ENCODE results near the gene BICDL1. TPM values are rescaled to one million over a fixed set of nuclear protein-coding genes. Genes with fewer than 3 reads are reported as not detected.

Gene BICDL1
- total RNA-seq, 1 experiment from 2014 or later = 18.2 TPM

DNA sequence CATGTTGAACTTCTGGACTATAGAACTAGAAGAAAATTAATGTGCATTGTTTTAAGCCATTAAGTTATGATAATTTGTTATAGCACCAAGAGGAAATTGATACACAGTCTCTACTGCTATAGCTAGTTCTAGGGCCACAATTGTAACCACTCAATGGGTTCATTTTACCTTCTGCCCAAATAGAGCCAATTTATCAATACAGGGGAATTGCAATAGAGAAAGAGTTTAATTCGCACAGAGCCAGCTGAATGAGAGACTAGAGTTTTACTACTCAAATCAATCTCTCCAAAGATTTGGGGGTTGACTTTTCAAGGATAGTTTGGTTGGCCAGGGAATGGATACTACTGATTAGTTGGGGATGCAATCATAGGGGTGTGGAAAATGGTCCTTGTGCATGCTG lies 31.9 kb upstream of the BICDL1 start:
- H3K9me2 ChIP-seq (ENCODE audit: insufficient read depth) = no peaks in the 10 kb centered on the region
- RAD21 ChIA-PET (ENCODE audit: low non-redundant PET in 1 of 2, low total read pairs in 2 of 2, uncharacterized antibody in 2 of 2, unreplicated experiment in 2 of 2) = no interaction called here
- H3K27ac ChIP-seq (ENCODE audit: low read depth, low read length) = no peak overlapping the region
- H4K20me1 ChIP-seq (ENCODE audit: insufficient read depth) = no peaks in the 10 kb centered on the region
- peak; percentile 71 for TF ChIP-seq CBX3 (IDR thresholded peaks at IDR 0.05; ENCODE audit: low read depth)
- TF ChIP-seq, protein P1, sequence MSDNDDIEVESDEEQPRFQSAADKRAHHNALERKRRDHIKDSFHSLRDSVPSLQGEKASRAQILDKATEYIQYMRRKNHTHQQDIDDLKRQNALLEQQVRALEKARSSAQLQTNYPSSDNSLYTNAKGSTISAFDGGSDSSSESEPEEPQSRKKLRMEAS (IDR thresholded peaks at IDR 0.05) = no peak
- no peak overlapping the region for H3K9ac ChIP-seq (ENCODE audit: low read length)
- DNase-seq (ENCODE audit: low read depth, low spot score) (no peak), ATAC-seq (no peak)
- no peaks in the 10 kb centered on the region for H3K36me3 ChIP-seq (ENCODE audit: control insufficient read depth in 1 of 2, insufficient read depth in 2 of 2, low read length in 2 of 2)
- H3K79me2 ChIP-seq (ENCODE audit: insufficient read depth, low read length) = no peaks in the 10 kb centered on the region
- H3K4me2 ChIP-seq (ENCODE audit: low read length) = no peak overlapping the region
- intact Hi-C loops (cut with micrococcal nuclease) = no loop called here
- no peaks in the 10 kb centered on the region for H3K4me1 ChIP-seq (ENCODE audit: control insufficient read depth in 1 of 2, insufficient read depth in 2 of 2, low read length in 2 of 2)
- H3K9me3 ChIP-seq (ENCODE audit: control insufficient read depth in 1 of 2, insufficient read depth in 1 of 2, low read depth in 1 of 2, low read length in 2 of 2) = peaks cover 10 to 13% of the 10 kb centered on the region in 2 experiments; a peak in 3 of 4 replicates
- POLR2A ChIA-PET = no interaction called here
- no peaks in the 10 kb centered on the region for H3K27me3 ChIP-seq (ENCODE audit: insufficient read depth, low read length)
- CTCF ChIA-PET = no interaction called here
- BruUV-seq (replicated peaks) = no TSS peak
- no peak overlapping the region for H2AFZ ChIP-seq (ENCODE audit: low read depth, low read length, poor library complexity, severe bottlenecking)
- H3K4me3 ChIP-seq (replicated peaks in 1 of 2; ENCODE audit: low read depth in 1 of 2, low read length in 2 of 2) = no peak overlapping the region

DNA sequence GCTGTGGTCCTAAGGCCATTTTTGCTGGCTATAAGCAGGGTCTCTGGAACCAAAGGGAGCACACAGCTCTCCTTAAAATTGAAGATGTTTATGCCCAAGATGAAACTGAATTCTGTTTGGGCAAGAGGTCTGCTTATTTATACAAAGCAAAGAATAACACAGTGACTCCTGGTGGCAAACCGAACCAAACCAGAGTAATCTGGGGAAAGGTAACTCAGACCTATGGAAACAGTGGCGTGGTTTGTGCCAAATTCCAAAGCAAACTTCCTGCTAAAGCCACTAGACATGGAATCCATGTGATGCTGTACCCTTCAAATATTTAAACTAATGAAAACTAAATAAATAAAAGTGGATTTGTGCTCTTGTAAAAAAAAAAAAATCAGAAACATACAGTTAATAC lies 29.6 kb upstream of the BICDL1 start:
- no peaks in the 10 kb centered on the region for H3K79me2 ChIP-seq (ENCODE audit: insufficient read depth, low read length)
- no peaks in the 10 kb centered on the region for H3K27me3 ChIP-seq (ENCODE audit: insufficient read depth, low read length)
- TF ChIP-seq ZNF274 (IDR thresholded peaks at IDR 0.05; ENCODE audit: low read depth, low read length) (no peak), POLR2A (IDR thresholded peaks at IDR 0.05; ENCODE audit: borderline replicate concordance, extremely low read depth, insufficient read depth, insufficient read length) (no peak), RAD21 (IDR thresholded peaks at IDR 0.05; ENCODE audit: low read depth) (no peak), SIN3A (IDR thresholded peaks at IDR 0.05; ENCODE audit: low read depth) (no peak), EZH2phosphoT487 (IDR thresholded peaks at IDR 0.05; ENCODE audit: borderline replicate concordance) (no peak), FOSL1 (IDR thresholded peaks at IDR 0.05; ENCODE audit: low read depth) (no peak)
- TF ChIP-seq, protein P2, sequence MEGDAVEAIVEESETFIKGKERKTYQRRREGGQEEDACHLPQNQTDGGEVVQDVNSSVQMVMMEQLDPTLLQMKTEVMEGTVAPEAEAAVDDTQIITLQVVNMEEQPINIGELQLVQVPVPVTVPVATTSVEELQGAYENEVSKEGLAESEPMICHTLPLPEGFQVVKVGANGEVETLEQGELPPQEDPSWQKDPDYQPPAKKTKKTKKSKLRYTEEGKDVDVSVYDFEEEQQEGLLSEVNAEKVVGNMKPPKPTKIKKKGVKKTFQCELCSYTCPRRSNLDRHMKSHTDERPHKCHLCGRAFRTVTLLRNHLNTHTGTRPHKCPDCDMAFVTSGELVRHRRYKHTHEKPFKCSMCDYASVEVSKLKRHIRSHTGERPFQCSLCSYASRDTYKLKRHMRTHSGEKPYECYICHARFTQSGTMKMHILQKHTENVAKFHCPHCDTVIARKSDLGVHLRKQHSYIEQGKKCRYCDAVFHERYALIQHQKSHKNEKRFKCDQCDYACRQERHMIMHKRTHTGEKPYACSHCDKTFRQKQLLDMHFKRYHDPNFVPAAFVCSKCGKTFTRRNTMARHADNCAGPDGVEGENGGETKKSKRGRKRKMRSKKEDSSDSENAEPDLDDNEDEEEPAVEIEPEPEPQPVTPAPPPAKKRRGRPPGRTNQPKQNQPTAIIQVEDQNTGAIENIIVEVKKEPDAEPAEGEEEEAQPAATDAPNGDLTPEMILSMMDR (IDR thresholded peaks at IDR 0.05 in 2 of 3, conservative IDR thresholded peaks at IDR 0.05 in 1 of 3; ENCODE audit: borderline replicate concordance in 1 of 3, insufficient read depth in 1 of 3, low read depth in 2 of 3, low read length in 2 of 3) = peak in 2 of 3 experiments; percentile 13 to 21; a peak in 1 of 6 replicates
- TF ChIP-seq, protein P1 (IDR thresholded peaks at IDR 0.05) = no peak
- intact Hi-C loops (cut with micrococcal nuclease) = no loop called here
- BruUV-seq (replicated peaks) = no TSS peak
- H2AFZ ChIP-seq (ENCODE audit: low read depth, low read length, poor library complexity, severe bottlenecking) = no peak overlapping the region
- no peak overlapping the region for H3K4me2 ChIP-seq (ENCODE audit: low read length)
- CTCF ChIA-PET = no interaction called here
- RAD21 ChIA-PET (ENCODE audit: low non-redundant PET in 1 of 2, low total read pairs in 2 of 2, uncharacterized antibody in 2 of 2, unreplicated experiment in 2 of 2) = no interaction called here
- no peaks in the 10 kb centered on the region for H4K20me1 ChIP-seq (ENCODE audit: insufficient read depth)
- no peak overlapping the region for H3K9ac ChIP-seq (ENCODE audit: low read length)
- H3K9me3 ChIP-seq (ENCODE audit: control insufficient read depth in 1 of 2, insufficient read depth in 1 of 2, low read depth in 1 of 2, low read length in 2 of 2) = peaks cover 10 to 13% of the 10 kb centered on the region in 2 experiments; a peak in 3 of 4 replicates
- H3K36me3 ChIP-seq (ENCODE audit: control insufficient read depth in 1 of 2, insufficient read depth in 2 of 2, low read length in 2 of 2) = no peaks in the 10 kb centered on the region
- POLR2A ChIA-PET = no interaction called here
- H3K27ac ChIP-seq (ENCODE audit: low read depth, low read length) = no peak overlapping the region
- ATAC-seq (peak; percentile 47; the same call in 1 of the 2 replicates), DNase-seq (ENCODE audit: low read depth, low spot score) (no peak)
- H3K9me2 ChIP-seq (ENCODE audit: insufficient read depth) = no peaks in the 10 kb centered on the region
- no peak overlapping the region for H3K4me3 ChIP-seq (replicated peaks in 1 of 2; ENCODE audit: low read depth in 1 of 2, low read length in 2 of 2)
- H3K4me1 ChIP-seq (ENCODE audit: control insufficient read depth in 1 of 2, insufficient read depth in 2 of 2, low read length in 2 of 2) = no peaks in the 10 kb centered on the region
